A549 (cell line): ENCODE measurements around the gene PRAMEF27. TPM values are rescaled to one million over a fixed set of nuclear protein-coding genes. Genes with fewer than 3 reads are reported as not detected.
"Not testable (repeated sequence)": the region's sequence is repeated elsewhere in the genome, so short reads cannot be mapped to it uniquely, and the experiment has no call there.

Experiments
- ATAC-seq, 2 experiments: fragments of 200-7000 bp in 1 of 2; fragments of >200 bp in 1 of 2; cut with Nextera tagmentation in 1 of 2; cut with Tn5 transposase in 1 of 2; 3 replicates each; pipeline versions ENCODE4 v1.8.0 to v1.9.1; 2018 to 2020; ENCODE audit warnings: mild to moderate bottlenecking in 1 of 2, moderate library complexity in 1 of 2
- CTCF ChIA-PET: fragments of 300-600 bp; sonication (Branson Sonifier 250); formaldehyde crosslinking; extraction: SDS; loops from one replicate; lab custom pipeline; 2021; ENCODE audit warnings: antibody characterized with exemption, inconsistent platforms; lab: Yijun Ruan, JAX
- POLR2A ChIA-PET: fragments of 350-600 bp; formaldehyde crosslinking; extraction: SDS; loops from one replicate; lab custom pipeline; 2021; ENCODE audit warnings: antibody characterized with exemption, inconsistent platforms; lab: Yijun Ruan, JAX
- DNase-seq, 2 experiments: peaks; one replicate each; pipeline versions ENCODE4 v3.0.0 to v3.0.0-alpha.2; 2011 to 2016; ENCODE audit warnings: low read depth in 1 of 2, low spot score in 1 of 2
- FAIRE-seq: peaks from 2 replicates; lab custom pipeline; 2011; peaks lifted over from hg19 to GRCh38; lab: Jason Lieb, UNC
- H3K27ac ChIP-seq, 2 experiments: fragments of >200 bp; sonication (Bioruptor Twin); formaldehyde crosslinking; 3 replicates each; pipeline ENCODE4 v1.5.1; 2016 to 2017
- H3K4me1 ChIP-seq: fragments of >200 bp; sonication (Bioruptor Twin); formaldehyde crosslinking; 3 replicates; pipeline ENCODE4 v1.6.1; 2016
- H3K4me2 ChIP-seq: fragments of >200 bp; sonication (Bioruptor Twin); formaldehyde crosslinking; 3 replicates; pipeline ENCODE4 v1.6.1; 2016
- H3K4me3 ChIP-seq: fragments of >200 bp; sonication (Bioruptor Twin); formaldehyde crosslinking; 3 replicates; pipeline ENCODE4 v1.5.1; 2016
- H3K9me3 ChIP-seq: fragments of >200 bp; sonication (Bioruptor Twin); formaldehyde crosslinking; 3 replicates; pipeline ENCODE4 v1.6.1; 2016
- WGBS: methylation state at CpG from one replicate; pipeline ENCODE4 v1.1.6; 2017; ENCODE audit errors: missing lambda C conversion rate; 5-methylcytosine and 5-hydroxymethylcytosine counted together
- polyA minus RNA-seq: library from RNA; depleted of rRNA, polyadenylated mRNA; stranded (reverse); fragments of >200 nt; gene quantifications from 2 replicates; pipeline ENCODE4 v1.2.3, GENCODE V29; 2011; rRNA and poly(A)+ RNA removed
- polyA plus RNA-seq, 4 experiments: library from polyadenylated mRNA; depleted of rRNA in 3 of 4; stranded (reverse); fragments of >200 nt; fragmentation: RNase III in 1 of 4; extraction: RNeasy Plus Mini Kit Qiagen cat#74134 plus additional on column Dnase treatment in 1 of 4; gene quantifications; 2 replicates in 3 of 4; 3 replicates in 1 of 4; pipeline ENCODE4 v1.2.3, GENCODE V29; 2011 to 2017

The PRAMEF27 gene
- polyA plus RNA-seq (2011; rRNA removed): 0.05 TPM in 1 of 2 replicates, not detected in the other
- polyA plus RNA-seq (2012; cell fraction: cytosol; rRNA removed): not detected in 2 replicates
- not detected in 2 replicates for polyA plus RNA-seq (2012; cell fraction: nucleus; rRNA removed)
- not detected in 3 replicates for polyA plus RNA-seq (2017; fragmentation: RNase III; extraction: RNeasy Plus Mini Kit Qiagen cat#74134 plus additional on column Dnase treatment)
- polyA minus RNA-seq: not detected in 2 replicates

DNA sequence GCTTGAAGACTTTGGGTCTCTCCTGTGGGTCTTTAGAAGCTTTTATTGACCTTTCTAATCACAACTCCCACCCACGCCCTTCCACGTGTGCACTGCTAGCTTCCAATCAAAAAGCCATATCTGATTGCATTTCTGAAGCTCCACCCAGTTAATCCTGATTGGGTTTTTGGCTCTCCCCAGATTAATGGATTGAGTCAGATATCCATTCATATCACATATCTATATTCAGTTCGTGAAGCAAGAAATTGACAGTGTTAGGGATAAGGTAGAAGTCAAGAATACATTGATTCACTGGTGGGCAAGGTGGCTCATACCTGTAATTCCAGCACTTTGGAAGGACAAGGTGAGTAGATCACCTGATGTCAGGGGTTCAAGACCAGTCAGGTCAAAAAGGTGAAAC, at the start of gene PRAMEF27:
Gene PRAMEF27, minus strand, starts transcription at position 101 of the 400 bp plus-strand sequence. CDS start 2,916 bp downstream, outside the sequence.
- ATAC-seq, DNase-seq, H3K4me2 ChIP-seq, H3K4me3 ChIP-seq, H3K9me3 ChIP-seq, H3K4me1 ChIP-seq, POLR2A ChIA-PET, H3K27ac ChIP-seq, FAIRE-seq, CTCF ChIA-PET: not testable (repeated sequence)
- WGBS: 0% methylated on average over 3 of the region's 3 CpGs

DNA sequence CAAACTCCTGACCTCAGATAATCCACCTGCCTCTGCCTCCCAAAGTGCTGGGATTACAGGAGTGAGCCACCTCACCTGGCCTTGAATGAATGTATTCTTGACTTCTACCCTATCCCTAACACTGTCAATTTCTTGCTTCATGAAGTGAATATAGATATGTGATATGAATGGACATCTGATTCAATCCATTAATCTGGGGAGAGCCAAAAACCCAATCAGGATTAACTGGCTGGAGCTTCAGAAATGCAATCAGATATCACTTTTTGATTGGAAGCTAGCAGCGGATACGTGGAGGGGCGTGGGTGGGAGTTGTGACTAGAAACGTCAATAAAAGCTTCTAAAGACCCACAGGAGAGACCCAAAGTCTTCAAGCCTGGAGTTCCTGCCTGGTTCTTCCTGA, 14.1 kb upstream of the PRAMEF27 start, which contains the start of gene PRAMEF25:
Gene PRAMEF25, plus strand, starts transcription at position 301 of the 400 bp plus-strand sequence. CDS start 2,920 bp downstream, outside the sequence.
- DNase-seq, FAIRE-seq, H3K9me3 ChIP-seq, CTCF ChIA-PET, H3K4me2 ChIP-seq, POLR2A ChIA-PET, ATAC-seq, H3K27ac ChIP-seq, H3K4me1 ChIP-seq, H3K4me3 ChIP-seq: not testable (repeated sequence)
- no CpG with 5 or more reads among the region's 4 CpGs for WGBS

DNA sequence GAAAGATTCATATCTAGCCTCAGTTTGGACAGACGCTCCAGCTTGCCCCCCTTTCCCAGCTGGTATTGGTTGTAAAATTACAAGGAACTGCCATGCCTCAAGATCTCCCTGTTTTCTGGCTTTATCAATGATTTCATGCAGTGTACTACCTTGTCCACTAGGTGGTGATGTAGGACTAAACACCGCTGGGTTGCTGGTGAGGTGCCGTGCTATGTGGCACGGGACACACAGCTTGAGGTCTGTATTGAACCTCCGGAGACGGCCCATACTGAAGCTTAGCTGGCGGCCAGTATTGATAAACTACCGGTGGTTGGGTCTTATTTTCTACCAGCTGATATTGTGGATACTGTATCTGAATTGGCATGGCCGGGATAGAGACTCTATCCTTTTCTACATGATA, 36.5 kb downstream of the PRAMEF27 start:
- H3K9me3 ChIP-seq, ATAC-seq, H3K4me1 ChIP-seq, H3K4me2 ChIP-seq, H3K4me3 ChIP-seq, FAIRE-seq, H3K27ac ChIP-seq, DNase-seq, CTCF ChIA-PET, POLR2A ChIA-PET: not testable (repeated sequence)
- WGBS: no CpG with 5 or more reads among the region's 9 CpGs

DNA sequence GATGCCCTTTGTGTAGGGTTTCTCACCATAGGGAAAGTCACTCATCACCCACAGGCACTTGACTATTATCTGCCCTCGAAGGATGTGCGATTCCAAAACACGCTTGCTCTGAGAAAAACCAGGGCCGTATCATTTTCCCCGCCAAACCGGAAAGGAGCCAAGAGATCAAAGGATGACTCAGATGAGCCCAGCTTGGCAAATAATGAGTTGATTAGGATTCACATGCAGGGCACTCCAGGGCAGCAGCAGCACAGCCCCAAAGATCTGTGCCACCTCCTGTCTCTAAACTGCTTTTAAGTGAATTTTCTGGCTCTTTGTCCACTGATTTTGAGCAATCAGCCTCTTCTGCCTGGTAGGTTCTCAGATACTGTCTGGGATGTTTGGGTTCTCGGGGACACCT, 44.4 kb downstream of the PRAMEF27 start:
- H3K4me1 ChIP-seq, ATAC-seq, POLR2A ChIA-PET, DNase-seq, CTCF ChIA-PET, H3K9me3 ChIP-seq, H3K27ac ChIP-seq, H3K4me2 ChIP-seq, FAIRE-seq, H3K4me3 ChIP-seq: not testable (repeated sequence)
- no CpG with 5 or more reads among the region's 7 CpGs for WGBS

DNA sequence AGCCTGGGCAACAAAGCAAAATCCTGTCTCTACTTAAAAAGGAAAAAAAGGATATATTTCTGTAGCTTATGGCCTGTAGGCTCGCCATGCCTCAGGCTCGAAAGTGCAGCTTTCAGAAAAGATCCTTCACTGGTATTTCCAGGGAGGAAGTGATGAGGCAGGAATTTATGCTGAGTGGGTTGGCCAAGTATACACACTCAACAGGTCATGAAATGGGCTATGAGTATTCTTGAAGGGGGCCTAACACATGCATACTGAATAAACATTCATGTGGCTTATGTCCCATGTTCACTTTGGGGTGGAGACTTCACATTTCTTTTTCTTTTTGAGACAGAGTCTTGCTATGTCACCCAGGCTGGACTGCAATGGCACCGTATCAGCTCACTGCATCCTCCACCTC, 47.0 kb downstream of the PRAMEF27 start:
- FAIRE-seq, DNase-seq, CTCF ChIA-PET, H3K9me3 ChIP-seq, H3K4me1 ChIP-seq, H3K4me2 ChIP-seq, ATAC-seq, POLR2A ChIA-PET, H3K4me3 ChIP-seq, H3K27ac ChIP-seq: not testable (repeated sequence)
- no CpG with 5 or more reads among the region's 3 CpGs for WGBS

DNA sequence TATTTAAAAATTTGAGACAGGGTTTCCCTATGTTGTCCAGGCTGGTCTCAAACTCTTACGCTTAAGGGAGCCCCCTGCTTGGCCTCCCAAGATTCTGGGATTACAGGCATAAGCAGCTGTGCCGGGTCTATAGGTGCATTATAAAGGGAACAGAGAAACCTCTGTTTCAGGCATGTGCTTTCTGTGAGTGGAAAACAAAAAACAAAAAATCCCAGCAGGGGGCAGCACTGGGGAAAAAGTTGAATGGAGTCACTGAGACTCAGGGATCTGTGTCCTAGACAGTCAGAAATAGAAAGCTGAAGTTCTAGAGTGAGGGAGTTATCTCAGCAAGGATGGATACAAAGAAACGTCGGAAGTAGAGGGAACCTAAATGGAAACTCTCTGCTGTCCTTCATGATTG, 50.6 kb downstream of the PRAMEF27 start:
- 20% methylated on average over 2 of the region's 4 CpGs for WGBS

More for the DNA sequence above, 50.6 kb downstream of the PRAMEF27 start:
- H3K9me3 ChIP-seq, H3K4me1 ChIP-seq, POLR2A ChIA-PET, H3K27ac ChIP-seq, CTCF ChIA-PET, DNase-seq, H3K4me2 ChIP-seq, FAIRE-seq, H3K4me3 ChIP-seq: not testable (repeated sequence)
- ATAC-seq: peak; percentile 30 to 65; a peak in 3 of 6 replicates

Other genes with a start within 250 kb of the PRAMEF27 start
- not detected in 2 replicates for gene PRAMEF11, start 225.2 kb downstream of the PRAMEF27 start, polyA plus RNA-seq (2011; rRNA removed)
- not detected in 3 replicates for gene PRAMEF11, start 225.2 kb downstream of the PRAMEF27 start, polyA plus RNA-seq (2017; fragmentation: RNase III; extraction: RNeasy Plus Mini Kit Qiagen cat#74134 plus additional on column Dnase treatment)
- gene HNRNPCL1, start 207.9 kb downstream of the PRAMEF27 start, polyA plus RNA-seq (2011; rRNA removed): not detected in 2 replicates
- gene HNRNPCL1, start 207.9 kb downstream of the PRAMEF27 start, polyA plus RNA-seq (2017; fragmentation: RNase III; extraction: RNeasy Plus Mini Kit Qiagen cat#74134 plus additional on column Dnase treatment): not detected in 3 replicates
- gene PRAMEF2, start 199.5 kb downstream of the PRAMEF27 start, polyA plus RNA-seq (2011; rRNA removed): not detected in 2 replicates
- gene PRAMEF2, start 199.5 kb downstream of the PRAMEF27 start, polyA plus RNA-seq (2017; fragmentation: RNase III; extraction: RNeasy Plus Mini Kit Qiagen cat#74134 plus additional on column Dnase treatment): not detected in 3 replicates
- gene PRAMEF4, start 170.4 kb downstream of the PRAMEF27 start, polyA plus RNA-seq (2011; rRNA removed): not detected in 2 replicates
- gene PRAMEF4, start 170.4 kb downstream of the PRAMEF27 start, polyA plus RNA-seq (2017; fragmentation: RNase III; extraction: RNeasy Plus Mini Kit Qiagen cat#74134 plus additional on column Dnase treatment): not detected in 3 replicates
- not detected in 2 replicates for gene PRAMEF10, start 158.3 kb downstream of the PRAMEF27 start, polyA plus RNA-seq (2011; rRNA removed)
- not detected in 3 replicates for gene PRAMEF10, start 158.3 kb downstream of the PRAMEF27 start, polyA plus RNA-seq (2017; fragmentation: RNase III; extraction: RNeasy Plus Mini Kit Qiagen cat#74134 plus additional on column Dnase treatment)
- gene PRAMEF7, start 140.0 kb downstream of the PRAMEF27 start, polyA plus RNA-seq (2011; rRNA removed): not detected in 2 replicates
- not detected in 3 replicates for gene PRAMEF7, start 140.0 kb downstream of the PRAMEF27 start, polyA plus RNA-seq (2017; fragmentation: RNase III; extraction: RNeasy Plus Mini Kit Qiagen cat#74134 plus additional on column Dnase treatment)
- not detected in 2 replicates for gene PRAMEF6, start 109.0 kb downstream of the PRAMEF27 start, polyA plus RNA-seq (2011; rRNA removed)
- not detected in 3 replicates for gene PRAMEF6, start 109.0 kb downstream of the PRAMEF27 start, polyA plus RNA-seq (2017; fragmentation: RNase III; extraction: RNeasy Plus Mini Kit Qiagen cat#74134 plus additional on column Dnase treatment)
- not detected in 2 replicates for gene HNRNPCL3, start 4.2 kb upstream of the PRAMEF27 start, polyA plus RNA-seq (2011; rRNA removed)
- not detected in 3 replicates for gene HNRNPCL3, start 4.2 kb upstream of the PRAMEF27 start, polyA plus RNA-seq (2017; fragmentation: RNase III; extraction: RNeasy Plus Mini Kit Qiagen cat#74134 plus additional on column Dnase treatment)
- gene PRAMEF25, start 14.2 kb upstream of the PRAMEF27 start, polyA plus RNA-seq (2011; rRNA removed): not detected in 2 replicates
- not detected in 3 replicates for gene PRAMEF25, start 14.2 kb upstream of the PRAMEF27 start, polyA plus RNA-seq (2017; fragmentation: RNase III; extraction: RNeasy Plus Mini Kit Qiagen cat#74134 plus additional on column Dnase treatment)
- not detected in 2 replicates for gene HNRNPCL2, start 60.3 kb upstream of the PRAMEF27 start, polyA plus RNA-seq (2011; rRNA removed)
- gene HNRNPCL2, start 60.3 kb upstream of the PRAMEF27 start, polyA plus RNA-seq (2017; fragmentation: RNase III; extraction: RNeasy Plus Mini Kit Qiagen cat#74134 plus additional on column Dnase treatment): not detected in 3 replicates
- not detected in 2 replicates for gene PRAMEF26, start 99.4 kb upstream of the PRAMEF27 start, polyA plus RNA-seq (2011; rRNA removed)
- gene PRAMEF26, start 99.4 kb upstream of the PRAMEF27 start, polyA plus RNA-seq (2017; fragmentation: RNase III; extraction: RNeasy Plus Mini Kit Qiagen cat#74134 plus additional on column Dnase treatment): not detected in 3 replicates
- gene HNRNPCL4, start 109.1 kb upstream of the PRAMEF27 start, polyA plus RNA-seq (2011; rRNA removed): not detected in 2 replicates
- gene HNRNPCL4, start 109.1 kb upstream of the PRAMEF27 start, polyA plus RNA-seq (2017; fragmentation: RNase III; extraction: RNeasy Plus Mini Kit Qiagen cat#74134 plus additional on column Dnase treatment): not detected in 3 replicates
- gene PRAMEF9, start 115.3 kb upstream of the PRAMEF27 start, polyA plus RNA-seq (2011; rRNA removed): not detected in 2 replicates
- gene PRAMEF9, start 115.3 kb upstream of the PRAMEF27 start, polyA plus RNA-seq (2017; fragmentation: RNase III; extraction: RNeasy Plus Mini Kit Qiagen cat#74134 plus additional on column Dnase treatment): not detected in 3 replicates
- not detected in 2 replicates for gene PRAMEF13, start 144.8 kb upstream of the PRAMEF27 start, polyA plus RNA-seq (2011; rRNA removed)
- gene PRAMEF13, start 144.8 kb upstream of the PRAMEF27 start, polyA plus RNA-seq (2017; fragmentation: RNase III; extraction: RNeasy Plus Mini Kit Qiagen cat#74134 plus additional on column Dnase treatment): not detected in 3 replicates
- not detected in 2 replicates for gene PRAMEF18, start 169.6 kb upstream of the PRAMEF27 start, polyA plus RNA-seq (2011; rRNA removed)
- not detected in 3 replicates for gene PRAMEF18, start 169.6 kb upstream of the PRAMEF27 start, polyA plus RNA-seq (2017; fragmentation: RNase III; extraction: RNeasy Plus Mini Kit Qiagen cat#74134 plus additional on column Dnase treatment)
- not detected in 2 replicates for gene PRAMEF5, start 197.6 kb upstream of the PRAMEF27 start, polyA plus RNA-seq (2011; rRNA removed)
- not detected in 3 replicates for gene PRAMEF5, start 197.6 kb upstream of the PRAMEF27 start, polyA plus RNA-seq (2017; fragmentation: RNase III; extraction: RNeasy Plus Mini Kit Qiagen cat#74134 plus additional on column Dnase treatment)
- not detected in 2 replicates for gene PRAMEF8, start 228.6 kb upstream of the PRAMEF27 start, polyA plus RNA-seq (2011; rRNA removed)
- not detected in 3 replicates for gene PRAMEF8, start 228.6 kb upstream of the PRAMEF27 start, polyA plus RNA-seq (2017; fragmentation: RNase III; extraction: RNeasy Plus Mini Kit Qiagen cat#74134 plus additional on column Dnase treatment)
- not detected in 2 replicates for gene PRAMEF33, start 247.0 kb upstream of the PRAMEF27 start, polyA plus RNA-seq (2011; rRNA removed)
- not detected in 3 replicates for gene PRAMEF33, start 247.0 kb upstream of the PRAMEF27 start, polyA plus RNA-seq (2017; fragmentation: RNase III; extraction: RNeasy Plus Mini Kit Qiagen cat#74134 plus additional on column Dnase treatment)